OCI-LY1 (cell line): ENCODE measurements around the gene PRPS1.

Experiments used
- EZH2 ChIP-seq: fragments of 200-600 bp; sonication (generic), shearing (Covaris generic); IDR thresholded peaks from 2 replicates; pipeline ENCODE4 v1.8.0; 2017; ENCODE audit warnings: borderline replicate concordance, mixed run types, mild to moderate bottlenecking, antibody characterized with exemption, low read length, moderate library complexity, mixed read lengths
- TF ChIP-seq, protein P1 (sequence below): fragments of 200-600 bp; sonication (generic), shearing (Covaris generic); IDR thresholded peaks from 2 replicates; pipeline ENCODE4 v1.5.1; 2017; ENCODE audit warnings: mild to moderate bottlenecking, antibody characterized with exemption, low read length, moderate library complexity, mixed read lengths

DNA sequence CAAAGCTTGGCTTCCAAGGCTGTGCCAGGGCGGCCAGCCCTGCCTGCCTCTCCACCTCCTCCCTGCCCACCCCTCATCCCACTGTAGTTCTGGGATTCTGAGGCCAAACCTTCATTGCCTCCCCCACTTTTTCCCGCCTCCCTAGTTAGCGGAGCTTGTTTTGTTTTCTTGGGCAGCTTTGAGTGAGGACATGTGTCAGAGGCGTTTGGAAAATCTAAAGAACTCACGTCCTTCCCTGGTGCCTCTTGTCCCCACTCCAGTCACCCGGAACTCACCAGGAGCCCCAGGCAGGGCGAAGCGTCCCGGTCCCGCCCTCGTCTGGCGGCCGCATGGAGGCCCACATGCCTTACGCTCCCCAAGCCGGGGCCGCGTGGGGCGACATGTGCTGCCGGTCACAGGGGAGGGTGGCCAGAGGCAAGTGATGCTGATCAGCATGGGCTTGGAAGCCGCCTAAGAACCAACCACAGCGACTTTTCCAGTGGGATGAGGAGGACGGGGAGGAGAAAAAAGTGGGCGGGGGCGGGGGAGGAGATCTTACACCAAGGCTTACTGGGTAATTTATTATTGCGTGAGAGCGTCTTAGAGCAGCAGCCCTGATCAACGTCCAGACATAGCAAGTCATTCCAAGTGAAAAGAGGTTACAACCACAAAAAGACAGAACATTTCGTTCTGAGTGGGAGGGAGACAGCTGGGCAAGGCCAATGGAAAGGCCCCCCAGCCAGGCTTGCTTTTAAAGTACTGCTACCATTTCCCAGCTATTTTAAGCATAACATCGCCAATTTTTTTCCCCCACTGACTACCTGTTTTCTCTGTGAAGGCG lies 48.5 kb downstream of the PRPS1 start:
- TF ChIP-seq, protein P1, sequence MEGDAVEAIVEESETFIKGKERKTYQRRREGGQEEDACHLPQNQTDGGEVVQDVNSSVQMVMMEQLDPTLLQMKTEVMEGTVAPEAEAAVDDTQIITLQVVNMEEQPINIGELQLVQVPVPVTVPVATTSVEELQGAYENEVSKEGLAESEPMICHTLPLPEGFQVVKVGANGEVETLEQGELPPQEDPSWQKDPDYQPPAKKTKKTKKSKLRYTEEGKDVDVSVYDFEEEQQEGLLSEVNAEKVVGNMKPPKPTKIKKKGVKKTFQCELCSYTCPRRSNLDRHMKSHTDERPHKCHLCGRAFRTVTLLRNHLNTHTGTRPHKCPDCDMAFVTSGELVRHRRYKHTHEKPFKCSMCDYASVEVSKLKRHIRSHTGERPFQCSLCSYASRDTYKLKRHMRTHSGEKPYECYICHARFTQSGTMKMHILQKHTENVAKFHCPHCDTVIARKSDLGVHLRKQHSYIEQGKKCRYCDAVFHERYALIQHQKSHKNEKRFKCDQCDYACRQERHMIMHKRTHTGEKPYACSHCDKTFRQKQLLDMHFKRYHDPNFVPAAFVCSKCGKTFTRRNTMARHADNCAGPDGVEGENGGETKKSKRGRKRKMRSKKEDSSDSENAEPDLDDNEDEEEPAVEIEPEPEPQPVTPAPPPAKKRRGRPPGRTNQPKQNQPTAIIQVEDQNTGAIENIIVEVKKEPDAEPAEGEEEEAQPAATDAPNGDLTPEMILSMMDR = no peak
- TF ChIP-seq EZH2 = no peak
